Keratinocyte (primary cell): Measurements from ENCODE around the gene SMR3A. TPM values are rescaled to one million over a fixed set of nuclear protein-coding genes. Genes with fewer than 3 reads are reported as not detected.

Source experiments
- DNase-seq: peaks from one replicate; pipeline ENCODE4 v3.0.0-alpha.2; 2011; ENCODE audit warnings: low read depth, missing footprints, low spot score
- FAIRE-seq: peaks from 2 replicates; lab custom pipeline; 2011; peaks lifted over from hg19 to GRCh38; lab: Jason Lieb, UNC
- H2AFZ ChIP-seq: 2 replicates; pipeline ENCODE4 v1.6.0; 2012; ENCODE audit warnings: low read length, control low read depth, inconsistent platforms; ENCODE audit not compliant: control insufficient read depth
- H3K27ac ChIP-seq: 2 replicates; pipeline ENCODE4 v1.5.1; 2011; ENCODE audit warnings: low read length; ENCODE audit not compliant: control insufficient read depth, insufficient read depth
- H3K27me3 ChIP-seq: 3 replicates; pipeline ENCODE4 v1.6.0; 2011; ENCODE audit warnings: low read length; ENCODE audit not compliant: control insufficient read depth, insufficient read depth; ENCODE audit errors: extremely low read depth
- H3K36me3 ChIP-seq, 2 experiments: 2 replicates in 1 of 2; 3 replicates in 1 of 2; pipeline ENCODE4 v1.5.1; 2011; ENCODE audit warnings: low read length in 2 of 2, mild to moderate bottlenecking in 1 of 2; ENCODE audit not compliant: control insufficient read depth in 2 of 2, insufficient read depth in 2 of 2; ENCODE audit errors: extremely low read depth in 1 of 2
- H3K4me1 ChIP-seq: 3 replicates; pipeline ENCODE4 v1.5.1; 2011; ENCODE audit warnings: low read length; ENCODE audit not compliant: control insufficient read depth, insufficient read depth; ENCODE audit errors: extremely low read depth
- H3K4me2 ChIP-seq: 3 replicates; pipeline ENCODE4 v1.6.0; 2011; ENCODE audit warnings: low read depth, low read length; ENCODE audit not compliant: control insufficient read depth, insufficient read depth; ENCODE audit errors: extremely low read depth
- H3K4me3 ChIP-seq, 3 experiments: fragments of 200-600 bp in 1 of 3; sonication (generic) in 1 of 3; 2 replicates in 2 of 3; 3 replicates in 1 of 3; pipeline ENCODE4 v1.5.1; 2011 to 2016; ENCODE audit warnings: low read length in 3 of 3, mild to moderate bottlenecking in 3 of 3, control low read depth in 2 of 3, inconsistent platforms in 1 of 3, low read depth in 1 of 3, mixed read lengths in 1 of 3, mixed run types in 1 of 3, moderate library complexity in 1 of 3; ENCODE audit not compliant: control insufficient read depth in 2 of 3, insufficient read depth in 2 of 3; ENCODE audit errors: extremely low read depth in 1 of 3
- H3K79me2 ChIP-seq: 2 replicates; pipeline ENCODE4 v1.6.0; 2012; ENCODE audit warnings: low read length; ENCODE audit not compliant: control insufficient read depth, insufficient read depth
- H3K9ac ChIP-seq: 3 replicates; pipeline ENCODE4 v1.6.0; 2011; ENCODE audit warnings: low read length; ENCODE audit not compliant: control insufficient read depth, insufficient read depth; ENCODE audit errors: extremely low read depth
- H3K9me1 ChIP-seq: 3 replicates; pipeline ENCODE4 v1.6.0; 2011; ENCODE audit warnings: low read length; ENCODE audit not compliant: control insufficient read depth, insufficient read depth; ENCODE audit errors: extremely low read depth
- H3K9me3 ChIP-seq: 2 replicates; pipeline ENCODE4 v1.5.1; 2012; ENCODE audit warnings: low read depth, low read length; ENCODE audit not compliant: control insufficient read depth
- H4K20me1 ChIP-seq: 3 replicates; pipeline ENCODE4 v1.6.0; 2011; ENCODE audit warnings: low read length; ENCODE audit not compliant: control insufficient read depth, insufficient read depth; ENCODE audit errors: extremely low read depth
- EZH2 ChIP-seq: IDR thresholded peaks from one replicate; pipeline ENCODE4 v1.6.1; 2012; ENCODE audit warnings: inconsistent platforms, mild to moderate bottlenecking, low read length, moderate library complexity
- dilution Hi-C: fragments of 300-500 bp; cut with MboI; formaldehyde crosslinking; loops from one replicate; pipeline ENCODE4 v1.7.0; 2020; ENCODE audit warnings: low sequenced_read_pairs; ENCODE audit not compliant: extremely low pct_ligation_motif_present
- polyA plus RNA-seq, 5 experiments: library from polyadenylated mRNA; depleted of rRNA in 3 of 5; stranded (reverse) in 3 of 5; stranded (forward) in 1 of 5; unstranded in 1 of 5; fragments of >200 nt; gene quantifications; 1 replicate in 1 of 5; 2 replicates in 3 of 5; 3 replicates in 1 of 5; pipeline versions ENCODE4 v1.2.1 to v1.2.3, GENCODE V29; 2011 to 2012; ENCODE audit warnings: missing spikeins in 2 of 5, low read depth in 1 of 5, low replicate concordance in 1 of 5
- TF ChIP-seq, protein P1 (sequence below), 3 experiments: IDR thresholded peaks in 1 of 3; conservative IDR thresholded peaks in 1 of 3; optimal IDR thresholded peaks in 1 of 3; 2 replicates in 2 of 3; 3 replicates in 1 of 3; pipeline versions ENCODE3 to v1.5.1; 2011; ENCODE audit warnings: low read length in 3 of 3, mild to moderate bottlenecking in 3 of 3, moderate library complexity in 2 of 3, control low read depth in 1 of 3, inconsistent platforms in 1 of 3; ENCODE audit not compliant: insufficient read depth in 2 of 3; ENCODE audit errors: extremely low read depth in 1 of 3

The SMR3A gene
- polyA plus RNA-seq, 1 donor (not counting 4 experiments of a cell fraction or from before 2014, with no cell fraction given): not detected

DNA sequence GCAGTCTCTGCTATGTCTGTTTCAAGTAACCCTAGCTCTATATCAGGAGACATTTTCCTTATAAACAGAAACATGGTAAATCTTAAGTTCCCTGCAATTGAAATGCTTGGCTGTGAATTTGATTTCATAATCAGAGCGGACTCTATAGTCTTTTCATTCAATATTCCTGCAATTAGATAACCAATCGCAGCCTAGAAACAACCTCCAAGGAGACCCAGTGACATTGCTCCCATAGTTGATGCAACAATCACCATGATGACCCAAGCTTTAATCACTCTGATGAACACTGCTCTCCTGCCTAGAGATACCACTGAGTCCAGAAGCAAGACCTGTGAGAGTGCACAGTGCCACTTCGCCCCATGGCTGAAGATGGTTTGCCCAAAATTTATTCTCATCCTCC lies 25.9 kb upstream of the SMR3A start, which contains the start of gene CABS1:
TSS of gene CABS1 (plus strand) at position 301 of the 400 bp plus-strand sequence. CDS start at position 360, 59 bp downstream.
- no peaks in the 10 kb centered on the region for H3K79me2 ChIP-seq
- no peaks in the 10 kb centered on the region for H4K20me1 ChIP-seq
- H3K9ac ChIP-seq: no peak within 1 kb of the TSS
- TF ChIP-seq EZH2: no peak
- TF ChIP-seq, protein P1, sequence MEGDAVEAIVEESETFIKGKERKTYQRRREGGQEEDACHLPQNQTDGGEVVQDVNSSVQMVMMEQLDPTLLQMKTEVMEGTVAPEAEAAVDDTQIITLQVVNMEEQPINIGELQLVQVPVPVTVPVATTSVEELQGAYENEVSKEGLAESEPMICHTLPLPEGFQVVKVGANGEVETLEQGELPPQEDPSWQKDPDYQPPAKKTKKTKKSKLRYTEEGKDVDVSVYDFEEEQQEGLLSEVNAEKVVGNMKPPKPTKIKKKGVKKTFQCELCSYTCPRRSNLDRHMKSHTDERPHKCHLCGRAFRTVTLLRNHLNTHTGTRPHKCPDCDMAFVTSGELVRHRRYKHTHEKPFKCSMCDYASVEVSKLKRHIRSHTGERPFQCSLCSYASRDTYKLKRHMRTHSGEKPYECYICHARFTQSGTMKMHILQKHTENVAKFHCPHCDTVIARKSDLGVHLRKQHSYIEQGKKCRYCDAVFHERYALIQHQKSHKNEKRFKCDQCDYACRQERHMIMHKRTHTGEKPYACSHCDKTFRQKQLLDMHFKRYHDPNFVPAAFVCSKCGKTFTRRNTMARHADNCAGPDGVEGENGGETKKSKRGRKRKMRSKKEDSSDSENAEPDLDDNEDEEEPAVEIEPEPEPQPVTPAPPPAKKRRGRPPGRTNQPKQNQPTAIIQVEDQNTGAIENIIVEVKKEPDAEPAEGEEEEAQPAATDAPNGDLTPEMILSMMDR (optimal IDR thresholded peaks at IDR 0.05 in 1 of 3, IDR thresholded peaks at IDR 0.05 in 1 of 3, conservative IDR thresholded peaks at IDR 0.05 in 1 of 3; ENCODE audit: extremely low read depth in 1 of 3, insufficient read depth in 2 of 3, low read length in 3 of 3): no peak
- no peaks in the 10 kb centered on the region for H3K9me1 ChIP-seq
- no peaks in the 10 kb centered on the region for H3K36me3 ChIP-seq
- H2AFZ ChIP-seq: no peak within 1 kb of the TSS
- H3K27ac ChIP-seq: no peak within 1 kb of the TSS
- H3K4me1 ChIP-seq: no peaks in the 10 kb centered on the region
- H3K4me3 ChIP-seq: no peak within 1 kb of the TSS
- H3K9me3 ChIP-seq: no peaks in the 10 kb centered on the region
- no peak for FAIRE-seq
- no peak within 1 kb of the TSS for H3K4me2 ChIP-seq
- H3K27me3 ChIP-seq: no peaks in the 10 kb centered on the region
- DNase-seq: no peak
- dilution Hi-C loops: no loop called here

DNA sequence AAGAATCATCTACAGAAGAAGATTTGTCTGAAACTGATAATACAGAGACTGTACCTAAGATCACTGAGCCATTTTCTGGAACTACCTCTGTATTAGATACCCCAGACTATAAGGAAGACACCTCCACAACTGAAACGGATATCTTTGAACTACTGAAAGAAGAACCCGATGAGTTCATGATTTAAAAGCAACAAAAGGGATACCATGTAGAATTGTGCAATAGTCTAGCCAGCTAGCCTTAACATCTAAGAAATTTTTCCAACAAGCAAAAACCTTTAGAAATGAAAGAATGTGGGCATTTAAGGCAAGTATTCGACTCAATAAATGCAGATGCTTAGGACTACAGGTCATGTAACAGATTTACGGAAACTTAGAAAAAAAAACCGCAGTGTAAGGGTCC lies 24.5 kb upstream of the SMR3A start:
- H3K9me3 ChIP-seq: no peaks in the 10 kb centered on the region
- no peak overlapping the region for H3K9ac ChIP-seq
- DNase-seq (no peak), FAIRE-seq (no peak)
- H3K79me2 ChIP-seq: no peaks in the 10 kb centered on the region
- no peaks in the 10 kb centered on the region for H3K36me3 ChIP-seq
- H3K4me1 ChIP-seq: no peaks in the 10 kb centered on the region
- no peak overlapping the region for H3K4me2 ChIP-seq
- TF ChIP-seq, protein P1 (optimal IDR thresholded peaks at IDR 0.05 in 1 of 3, IDR thresholded peaks at IDR 0.05 in 1 of 3, conservative IDR thresholded peaks at IDR 0.05 in 1 of 3; ENCODE audit: extremely low read depth in 1 of 3, insufficient read depth in 2 of 3, low read length in 3 of 3): no peak
- TF ChIP-seq EZH2: no peak
- H4K20me1 ChIP-seq: no peaks in the 10 kb centered on the region
- H3K4me3 ChIP-seq: no peak overlapping the region
- dilution Hi-C loops: no loop called here
- no peak overlapping the region for H2AFZ ChIP-seq
- H3K9me1 ChIP-seq: no peaks in the 10 kb centered on the region
- H3K27me3 ChIP-seq: no peaks in the 10 kb centered on the region
- H3K27ac ChIP-seq: no peak overlapping the region
